Measurements from ENCODE around the gene HPCAL4. TPM values are rescaled to one million over a fixed set of nuclear protein-coding genes. Genes with fewer than 3 reads are reported as not detected.

HPCAL4 gene
- total RNA-seq, 4 donors from 2014 or later = 0.13 to 0.33 TPM; not detected in 2

DNA sequence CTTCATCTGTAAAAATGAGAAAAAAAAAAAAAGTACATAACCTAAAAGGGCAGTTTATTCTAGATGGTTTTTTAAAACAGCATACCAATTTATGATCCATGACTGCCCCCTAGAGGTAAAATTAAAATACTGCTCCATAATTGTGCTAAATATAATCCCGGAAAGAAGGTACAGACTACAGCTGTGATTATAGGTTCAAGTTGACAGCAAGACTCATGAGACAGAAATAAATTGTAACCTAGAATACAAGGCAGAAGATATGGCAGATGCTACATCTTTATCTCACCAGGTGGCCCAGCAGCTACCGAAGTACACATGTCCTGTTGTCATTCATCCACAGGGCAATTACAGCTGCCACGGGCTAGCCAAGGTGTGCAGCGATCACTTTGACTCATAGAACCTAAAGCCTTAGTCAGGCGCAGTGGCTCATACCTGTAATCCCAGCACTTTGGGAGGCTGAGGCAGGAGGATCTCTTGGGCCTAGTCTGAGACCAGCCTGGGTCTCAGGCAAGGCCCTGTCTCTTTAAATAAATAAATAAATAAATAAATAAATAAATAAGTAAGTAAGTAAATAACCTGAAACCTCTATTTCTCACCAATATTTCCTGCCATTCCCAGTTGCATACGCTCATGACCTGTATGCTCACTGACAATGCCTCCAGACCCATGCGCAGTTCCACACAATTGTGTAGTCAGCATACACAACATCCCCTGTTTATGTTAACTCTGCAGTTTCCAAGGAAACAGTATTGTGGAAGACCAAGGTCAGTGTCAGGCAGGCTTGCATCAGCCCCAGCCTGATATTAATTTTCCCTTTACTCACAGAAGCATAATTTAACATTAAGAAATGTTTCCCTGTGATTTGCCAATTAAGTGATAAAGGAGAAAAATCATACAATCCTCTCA, 29.1 kb upstream of the HPCAL4 start:
- no peaks in the 10 kb centered on the region for H3K9me3 ChIP-seq
- H3K36me3 ChIP-seq = no peaks in the 10 kb centered on the region
- no peak overlapping the region for H3K4me3 ChIP-seq
- intact Hi-C loops (cut with DNase I) = loop anchor here (5.0 kb wide), 1 partner anchor 68 kb away; no protein-coding TSS in a partner anchor
- no peak overlapping the region for H3K27ac ChIP-seq (replicated peaks in 1 of 4)
- TF ChIP-seq CTCF (IDR thresholded peaks at IDR 0.05) = peak; percentile 66 to 79 (median 76)
- no peak for TF ChIP-seq POLR2AphosphoS5 (IDR thresholded peaks at IDR 0.05)
- no peak for TF ChIP-seq EP300 (IDR thresholded peaks at IDR 0.05)
- peaks cover 0 to 3% (median 0%) of the 10 kb centered on the region in 4 donors for H3K4me1 ChIP-seq
- DNase-seq (ENCODE audit: extremely low spot score) = no peak
- WGBS = 50% methylated on average over 7 of the region's 7 CpGs
- peaks cover 0 to 35% (median 0%) of the 10 kb centered on the region in 4 donors for H3K27me3 ChIP-seq

- intact Hi-C loops (cut with DNase I) = loop anchor here (2.0 kb wide), 1 partner anchor 111 kb away; no protein-coding TSS in a partner anchor
- Histone ChIP-seq H3K4me1 (peaks cover 0 to 3% (median 0%) of the 10 kb centered on the region in 4 donors), H3K27me3 (peaks cover 0 to 37% (median 0%) of the 10 kb centered on the region in 4 donors), H3K36me3 (no peaks in the 10 kb centered on the region), H3K9me3 (no peaks in the 10 kb centered on the region), H3K4me3 (no peak overlapping the region), H3K27ac (replicated peaks in 1 of 4) (no peak overlapping the region)
- no peak for DNase-seq (ENCODE audit: extremely low spot score)
- TF ChIP-seq POLR2AphosphoS5 (IDR thresholded peaks at IDR 0.05) (no peak), EP300 (IDR thresholded peaks at IDR 0.05) (no peak), CTCF (IDR thresholded peaks at IDR 0.05) (no peak)
- 69% methylated on average over 6 of the region's 6 CpGs for WGBS
Measured at GRCh38 chr1:39717809-39718208, 26.6 kb upstream of the HPCAL4 start.

DNA sequence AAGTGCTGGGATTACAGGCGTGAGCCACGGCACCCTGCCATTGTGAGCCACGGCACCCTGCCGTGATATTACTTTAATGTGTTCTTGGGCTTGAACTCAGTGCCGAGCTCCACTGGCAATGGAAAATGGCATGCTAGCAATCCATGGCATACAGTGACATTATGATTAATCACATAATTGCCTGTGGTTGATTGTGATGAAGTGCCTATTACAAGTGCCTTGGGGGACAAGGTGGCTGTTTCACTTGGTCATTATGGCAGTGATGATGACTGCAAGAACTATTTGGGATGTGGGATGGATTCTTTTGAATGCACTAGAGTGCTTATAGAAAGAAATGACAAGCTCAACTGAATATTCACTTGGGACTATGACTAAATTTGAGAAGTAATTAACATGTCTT, 22.3 kb upstream of the HPCAL4 start:
- Histone ChIP-seq H3K4me1 (no peaks in the 10 kb centered on the region), H3K27ac (replicated peaks in 1 of 4) (no peak overlapping the region), H3K9me3 (no peaks in the 10 kb centered on the region), H3K36me3 (no peaks in the 10 kb centered on the region), H3K27me3 (peaks cover 0 to 67% (median 0%) of the 10 kb centered on the region in 4 donors), H3K4me3 (no peak overlapping the region)
- WGBS = 96% methylated on average over 5 of the region's 5 CpGs
- intact Hi-C loops (cut with DNase I) = no loop called here
- TF ChIP-seq POLR2A (IDR thresholded peaks at IDR 0.05; ENCODE audit: low read depth) (no peak), POLR2AphosphoS5 (IDR thresholded peaks at IDR 0.05) (no peak), CTCF (IDR thresholded peaks at IDR 0.05) (no peak), EP300 (IDR thresholded peaks at IDR 0.05) (no peak)
- no peak for DNase-seq (ENCODE audit: extremely low spot score)

DNA sequence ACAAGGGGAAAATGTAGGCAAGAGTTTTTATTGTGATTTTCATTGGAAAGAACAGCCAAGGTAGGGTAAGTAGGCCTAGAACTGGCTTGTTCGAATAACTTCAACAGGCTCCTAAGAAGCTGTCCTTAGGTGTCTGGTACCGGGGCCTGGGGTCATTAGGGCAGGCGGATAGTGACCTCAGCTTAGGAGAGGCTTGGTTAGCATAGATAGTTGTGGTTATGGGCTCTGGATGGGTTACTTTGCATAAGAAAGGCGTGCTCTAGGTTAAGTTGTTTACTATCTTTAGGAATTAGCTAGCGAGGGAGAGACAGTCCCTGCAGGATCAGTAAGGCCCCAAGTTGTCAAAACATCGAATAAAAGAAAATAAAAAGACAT, 20.7 kb upstream of the HPCAL4 start:
- H3K4me1 ChIP-seq = no peaks in the 10 kb centered on the region
- no peak for TF ChIP-seq POLR2A (IDR thresholded peaks at IDR 0.05; ENCODE audit: low read depth)
- no peak for TF ChIP-seq EP300 (IDR thresholded peaks at IDR 0.05)
- no peak for TF ChIP-seq POLR2AphosphoS5 (IDR thresholded peaks at IDR 0.05)
- no peak for TF ChIP-seq CTCF (IDR thresholded peaks at IDR 0.05)
- intact Hi-C loops (cut with DNase I) = no loop called here
- DNase-seq (ENCODE audit: extremely low spot score) = no peak
- WGBS = 78% methylated on average over 6 of the region's 6 CpGs
- H3K36me3 ChIP-seq = no peaks in the 10 kb centered on the region
- H3K27me3 ChIP-seq = peaks cover 0 to 54% (median 0%) of the 10 kb centered on the region in 4 donors
- H3K27ac ChIP-seq (replicated peaks in 1 of 4) = no peak overlapping the region
- H3K4me3 ChIP-seq = no peak overlapping the region
- no peaks in the 10 kb centered on the region for H3K9me3 ChIP-seq

Data from esophagus muscularis mucosa (tissue), 4 donors.